ENCODE results near the gene COL4A4. TPM values are rescaled to one million over a fixed set of nuclear protein-coding genes. Genes with fewer than 3 reads are reported as not detected.

COL4A4 gene
- polyA plus RNA-seq, 2 donors = 0.10 to 0.16 TPM

DNA sequence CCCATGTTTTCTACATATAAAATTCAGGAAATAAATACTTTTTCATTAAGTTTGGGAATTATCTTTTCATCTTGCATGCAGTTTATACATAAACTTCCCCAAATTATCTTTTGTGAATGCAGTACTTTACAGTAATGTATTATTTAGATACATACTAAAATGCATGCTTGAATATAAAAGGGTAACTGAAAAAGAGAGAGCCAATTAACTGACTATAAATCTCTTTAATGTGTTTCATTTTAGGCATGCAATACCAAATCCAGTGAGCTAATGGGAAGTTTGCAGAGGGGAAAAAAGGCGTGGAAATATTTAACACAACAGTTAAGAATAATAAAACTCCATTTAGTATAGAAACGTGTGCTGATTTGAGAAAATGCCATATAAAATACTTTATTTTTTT is 39.2 kb downstream of the COL4A4 start:
- Histone ChIP-seq H3K36me3 (ENCODE audit: control insufficient read depth in 2 of 2, insufficient read depth in 2 of 2, low read length in 1 of 2) (no peaks in the 10 kb centered on the region), H3K27ac (ENCODE audit: low read depth in 2 of 2, low read length in 1 of 2) (no peak overlapping the region), H3K27me3 (ENCODE audit: control insufficient read depth in 1 of 2, insufficient read depth in 2 of 2, low read length in 2 of 2) (no peaks in the 10 kb centered on the region), H3K9me3 (ENCODE audit: control insufficient read depth in 2 of 2, insufficient read depth in 1 of 2, low read depth in 1 of 2, low read length in 1 of 2) (no peaks in the 10 kb centered on the region), H3K4me1 (ENCODE audit: control insufficient read depth in 2 of 2, insufficient read depth in 2 of 2, low read length in 1 of 2) (no peaks in the 10 kb centered on the region), H3K4me3 (ENCODE audit: low read depth in 1 of 2, low read length in 2 of 2) (no peak overlapping the region)
- WGBS, 2 donors = 58 to 60% methylated on average over 2 of the region's 2 CpGs

DNA sequence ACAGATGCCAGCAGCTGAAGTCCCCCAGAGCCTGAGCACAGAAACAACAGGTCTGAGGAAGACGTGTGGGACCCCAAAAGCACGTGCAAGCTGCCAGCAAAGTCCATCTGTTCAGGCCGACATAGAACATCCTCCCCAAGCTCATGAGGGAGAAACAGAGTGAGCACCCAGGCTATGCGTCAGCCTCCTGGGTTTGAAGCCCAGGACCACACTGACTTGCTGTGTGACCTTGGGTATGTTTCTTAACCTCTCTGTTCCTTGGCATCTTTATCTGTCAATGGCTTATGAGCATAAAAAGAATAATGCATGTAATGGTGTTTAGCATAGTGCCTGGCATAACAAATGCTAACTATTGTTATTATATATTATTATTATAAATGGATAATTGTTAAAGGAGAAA is 40.3 kb downstream of the COL4A4 start:
- H3K27me3 ChIP-seq (ENCODE audit: control insufficient read depth in 1 of 2, insufficient read depth in 2 of 2, low read length in 2 of 2) = no peaks in the 10 kb centered on the region
- no peaks in the 10 kb centered on the region for H3K4me1 ChIP-seq (ENCODE audit: control insufficient read depth in 2 of 2, insufficient read depth in 2 of 2, low read length in 1 of 2)
- WGBS, 2 donors = 78 to 81% methylated on average over 4 of the region's 4 CpGs
- no peaks in the 10 kb centered on the region for H3K9me3 ChIP-seq (ENCODE audit: control insufficient read depth in 2 of 2, insufficient read depth in 1 of 2, low read depth in 1 of 2, low read length in 1 of 2)
- H3K4me3 ChIP-seq (ENCODE audit: low read depth in 1 of 2, low read length in 2 of 2) = no peak overlapping the region
- H3K27ac ChIP-seq (ENCODE audit: low read depth in 2 of 2, low read length in 1 of 2) = no peak overlapping the region
- no peaks in the 10 kb centered on the region for H3K36me3 ChIP-seq (ENCODE audit: control insufficient read depth in 2 of 2, insufficient read depth in 2 of 2, low read length in 1 of 2)

DNA sequence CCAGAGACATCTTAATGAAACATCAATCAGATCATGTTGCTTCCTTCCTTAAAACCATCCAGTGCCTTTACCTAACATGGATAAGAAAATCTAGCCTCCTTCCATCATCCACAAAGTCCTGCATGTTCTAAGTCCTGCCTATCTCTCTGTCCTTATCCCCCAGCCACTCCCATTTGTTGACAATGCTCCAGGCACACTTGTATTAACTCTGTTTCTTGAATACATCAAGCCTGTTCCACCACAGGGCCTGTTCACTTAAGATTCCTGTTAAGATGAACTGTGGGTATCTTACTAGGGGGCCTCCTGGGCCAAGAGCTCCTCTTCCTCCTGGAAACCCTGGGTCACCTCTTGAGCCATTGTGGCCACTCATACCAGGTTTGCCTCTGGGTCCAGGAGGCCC is 45.7 kb downstream of the COL4A4 start:
- Histone ChIP-seq H3K4me3 (ENCODE audit: low read depth in 1 of 2, low read length in 2 of 2) (no peak overlapping the region), H3K4me1 (ENCODE audit: control insufficient read depth in 2 of 2, insufficient read depth in 2 of 2, low read length in 1 of 2) (no peaks in the 10 kb centered on the region)

DNA sequence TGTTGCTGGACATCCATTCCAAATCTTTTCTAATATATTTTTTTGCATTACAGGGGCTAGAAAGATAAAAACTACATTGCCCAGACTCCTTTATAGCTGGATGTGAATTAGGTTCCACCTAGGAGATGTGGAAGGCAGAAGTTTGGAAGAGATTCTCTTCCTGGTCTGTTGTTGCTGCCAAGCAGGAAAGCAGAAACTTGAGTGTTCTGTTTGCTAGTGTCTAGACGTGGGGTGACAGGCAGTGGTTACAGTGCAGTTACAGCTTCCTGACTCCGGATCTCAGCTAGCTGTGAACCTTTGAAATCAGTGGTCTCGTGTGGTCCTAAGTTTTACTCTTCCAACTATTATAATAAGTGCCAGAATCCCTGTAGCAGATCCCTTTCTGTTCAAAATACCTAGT is 46.2 kb downstream of the COL4A4 start:
- no peak overlapping the region for H3K4me3 ChIP-seq (ENCODE audit: low read depth in 1 of 2, low read length in 2 of 2)
- 34 to 38% methylated on average over 3 of the region's 3 CpGs for WGBS, 2 donors
- H3K9me3 ChIP-seq (ENCODE audit: control insufficient read depth in 2 of 2, insufficient read depth in 1 of 2, low read depth in 1 of 2, low read length in 1 of 2) = no peaks in the 10 kb centered on the region
- H3K4me1 ChIP-seq (ENCODE audit: control insufficient read depth in 2 of 2, insufficient read depth in 2 of 2, low read length in 1 of 2) = no peaks in the 10 kb centered on the region
- no peaks in the 10 kb centered on the region for H3K27me3 ChIP-seq (ENCODE audit: control insufficient read depth in 1 of 2, insufficient read depth in 2 of 2, low read length in 2 of 2)
- H3K27ac ChIP-seq (ENCODE audit: low read depth in 2 of 2, low read length in 1 of 2) = no peak overlapping the region
- no peaks in the 10 kb centered on the region for H3K36me3 ChIP-seq (ENCODE audit: control insufficient read depth in 2 of 2, insufficient read depth in 2 of 2, low read length in 1 of 2)

More for the DNA sequence above, 45.7 kb downstream of the COL4A4 start:
- Histone ChIP-seq H3K9me3 (ENCODE audit: control insufficient read depth in 2 of 2, insufficient read depth in 1 of 2, low read depth in 1 of 2, low read length in 1 of 2) (no peaks in the 10 kb centered on the region), H3K27ac (ENCODE audit: low read depth in 2 of 2, low read length in 1 of 2) (no peak overlapping the region), H3K36me3 (ENCODE audit: control insufficient read depth in 2 of 2, insufficient read depth in 2 of 2, low read length in 1 of 2) (no peaks in the 10 kb centered on the region), H3K27me3 (ENCODE audit: control insufficient read depth in 1 of 2, insufficient read depth in 2 of 2, low read length in 2 of 2) (no peaks in the 10 kb centered on the region)

DNA sequence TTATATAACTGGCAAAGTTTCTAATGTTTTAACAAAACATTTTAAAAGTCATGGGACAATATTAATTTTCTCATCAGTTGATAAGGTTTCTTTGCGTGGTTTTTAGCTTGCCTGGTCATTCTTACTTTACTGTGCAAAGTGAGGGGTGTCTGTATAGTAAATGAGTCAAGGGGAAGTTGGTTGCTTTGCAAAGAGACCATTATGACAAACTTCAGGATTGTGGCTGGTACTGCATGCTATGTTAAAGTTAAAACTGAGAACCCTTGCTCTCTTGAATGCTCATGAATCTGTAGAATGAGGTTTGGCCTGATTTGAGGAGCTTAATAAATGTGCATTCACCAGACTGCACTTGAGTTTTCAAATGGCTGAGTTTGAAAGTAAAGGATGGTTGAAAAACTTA is 47.0 kb downstream of the COL4A4 start:
- H3K4me3 ChIP-seq (ENCODE audit: low read depth in 1 of 2, low read length in 2 of 2) = no peak overlapping the region
- H3K4me1 ChIP-seq (ENCODE audit: control insufficient read depth in 2 of 2, insufficient read depth in 2 of 2, low read length in 1 of 2) = no peaks in the 10 kb centered on the region
- WGBS, 2 donors = 83 to 88% methylated on average over 1 of the region's 1 CpG
- no peaks in the 10 kb centered on the region for H3K9me3 ChIP-seq (ENCODE audit: control insufficient read depth in 2 of 2, insufficient read depth in 1 of 2, low read depth in 1 of 2, low read length in 1 of 2)
- no peaks in the 10 kb centered on the region for H3K27me3 ChIP-seq (ENCODE audit: control insufficient read depth in 1 of 2, insufficient read depth in 2 of 2, low read length in 2 of 2)
- no peaks in the 10 kb centered on the region for H3K36me3 ChIP-seq (ENCODE audit: control insufficient read depth in 2 of 2, insufficient read depth in 2 of 2, low read length in 1 of 2)
- no peak overlapping the region for H3K27ac ChIP-seq (ENCODE audit: low read depth in 2 of 2, low read length in 1 of 2)

DNA sequence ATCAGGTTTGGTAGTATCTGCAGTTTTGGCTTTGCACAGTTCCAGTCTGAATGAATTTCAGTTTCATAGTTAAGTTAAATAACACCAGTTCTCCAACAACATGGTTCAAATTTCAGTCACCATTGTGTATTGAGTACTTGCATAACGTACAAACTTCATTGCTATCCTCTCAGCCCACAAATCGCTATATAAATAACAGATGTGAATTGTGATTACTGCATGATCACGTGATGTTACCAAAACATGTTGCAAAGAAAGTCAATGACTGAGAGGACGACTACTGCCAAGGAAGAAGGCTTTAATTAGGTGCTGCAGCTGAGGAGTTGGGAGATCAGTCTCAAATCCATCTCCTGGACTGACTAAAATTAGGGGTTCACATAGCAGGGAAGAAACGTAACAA is 48.2 kb downstream of the COL4A4 start:
- Histone ChIP-seq H3K4me1 (ENCODE audit: control insufficient read depth in 2 of 2, insufficient read depth in 2 of 2, low read length in 1 of 2) (no peaks in the 10 kb centered on the region), H3K27ac (ENCODE audit: low read depth in 2 of 2, low read length in 1 of 2) (no peak overlapping the region), H3K36me3 (ENCODE audit: control insufficient read depth in 2 of 2, insufficient read depth in 2 of 2, low read length in 1 of 2) (no peaks in the 10 kb centered on the region), H3K4me3 (ENCODE audit: low read depth in 1 of 2, low read length in 2 of 2) (no peak overlapping the region), H3K27me3 (ENCODE audit: control insufficient read depth in 1 of 2, insufficient read depth in 2 of 2, low read length in 2 of 2) (no peaks in the 10 kb centered on the region), H3K9me3 (ENCODE audit: control insufficient read depth in 2 of 2, insufficient read depth in 1 of 2, low read depth in 1 of 2, low read length in 1 of 2) (no peaks in the 10 kb centered on the region)
- WGBS, 2 donors = 67 to 71% methylated on average over 5 of the region's 5 CpGs

DNA sequence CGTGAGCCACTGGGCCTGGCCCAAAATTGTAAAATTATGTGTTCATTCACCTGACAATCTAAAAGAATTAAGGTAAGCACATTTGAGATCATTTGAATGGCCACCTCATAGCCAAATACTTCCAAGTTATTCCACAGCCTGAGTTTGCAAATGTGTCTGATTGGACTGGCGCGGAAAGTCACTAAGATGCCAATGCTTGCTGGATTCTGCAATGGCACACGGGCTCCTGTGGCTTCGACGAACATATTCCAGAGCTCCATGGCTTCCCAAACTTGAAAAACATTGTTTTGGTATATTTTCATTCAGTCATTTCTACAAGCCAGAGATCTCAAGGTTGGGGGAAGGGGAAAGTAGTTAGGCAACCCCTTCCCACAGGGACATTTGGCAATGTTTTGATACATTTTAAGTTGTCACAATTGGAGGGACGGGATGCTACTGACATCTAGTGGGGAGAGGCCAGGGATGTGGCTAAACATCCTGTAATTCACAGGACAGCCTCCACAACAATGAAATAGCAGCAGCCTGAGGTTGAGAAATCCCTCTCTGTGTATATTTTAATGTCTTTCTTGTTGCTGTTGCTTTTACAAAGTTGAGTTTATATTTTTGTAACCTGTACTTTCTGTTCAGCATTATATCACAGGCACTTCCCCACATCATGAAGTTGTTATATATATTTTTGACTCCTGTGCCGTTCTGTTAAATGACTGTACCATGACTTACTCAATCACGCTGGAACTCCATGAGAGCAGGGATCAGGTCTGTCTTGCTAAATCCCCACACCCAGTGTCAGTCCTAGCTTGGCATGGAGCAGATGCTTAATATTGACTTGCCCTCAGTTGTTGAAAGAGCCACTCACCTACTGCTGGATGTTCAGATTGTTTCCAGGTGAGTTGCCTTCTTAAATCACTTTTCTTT is 56.9 kb downstream of the COL4A4 start:
- 74 to 79% methylated on average over 9 of the region's 9 CpGs for WGBS, 2 donors
- no peaks in the 10 kb centered on the region for H3K27me3 ChIP-seq (ENCODE audit: control insufficient read depth in 1 of 2, insufficient read depth in 2 of 2, low read length in 2 of 2)

DNA sequence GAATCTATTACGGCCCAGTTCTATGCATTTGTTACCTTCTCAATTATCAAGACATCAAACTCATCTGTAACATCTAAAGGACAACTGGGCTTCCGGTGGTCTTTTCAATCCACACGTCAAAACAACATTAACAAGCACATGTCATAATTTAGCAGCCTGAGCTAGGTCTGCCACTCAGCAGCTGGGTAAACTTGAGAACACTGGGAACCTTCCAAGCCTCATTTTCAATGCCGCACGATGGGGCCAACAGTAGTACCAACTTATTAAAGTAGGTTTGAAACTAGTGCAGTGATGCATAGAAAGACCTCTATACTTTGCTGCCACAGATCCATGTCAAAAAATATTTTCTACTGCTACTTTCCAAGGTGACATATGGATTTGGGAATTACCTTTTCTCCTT is 60.4 kb downstream of the COL4A4 start:
- no peaks in the 10 kb centered on the region for H3K36me3 ChIP-seq (ENCODE audit: control insufficient read depth in 2 of 2, insufficient read depth in 2 of 2, low read length in 1 of 2)
- H3K4me1 ChIP-seq (ENCODE audit: control insufficient read depth in 2 of 2, insufficient read depth in 2 of 2, low read length in 1 of 2) = no peaks in the 10 kb centered on the region
- H3K27ac ChIP-seq (ENCODE audit: low read depth in 2 of 2, low read length in 1 of 2) = no peak overlapping the region
- no peaks in the 10 kb centered on the region for H3K9me3 ChIP-seq (ENCODE audit: control insufficient read depth in 2 of 2, insufficient read depth in 1 of 2, low read depth in 1 of 2, low read length in 1 of 2)
- no peaks in the 10 kb centered on the region for H3K27me3 ChIP-seq (ENCODE audit: control insufficient read depth in 1 of 2, insufficient read depth in 2 of 2, low read length in 2 of 2)
- WGBS, 2 donors = 70 to 88% methylated on average over 5 of the region's 5 CpGs
- H3K4me3 ChIP-seq (ENCODE audit: low read depth in 1 of 2, low read length in 2 of 2) = no peak overlapping the region

More for the DNA sequence above, 56.9 kb downstream of the COL4A4 start:
- no peaks in the 10 kb centered on the region for H3K4me1 ChIP-seq (ENCODE audit: control insufficient read depth in 2 of 2, insufficient read depth in 2 of 2, low read length in 1 of 2)
- H3K27ac ChIP-seq (ENCODE audit: low read depth in 2 of 2, low read length in 1 of 2) = no peak overlapping the region
- H3K4me3 ChIP-seq (ENCODE audit: low read depth in 1 of 2, low read length in 2 of 2) = no peak overlapping the region
- H3K9me3 ChIP-seq (ENCODE audit: control insufficient read depth in 2 of 2, insufficient read depth in 1 of 2, low read depth in 1 of 2, low read length in 1 of 2) = no peaks in the 10 kb centered on the region
- H3K36me3 ChIP-seq (ENCODE audit: control insufficient read depth in 2 of 2, insufficient read depth in 2 of 2, low read length in 1 of 2) = no peaks in the 10 kb centered on the region

DNA sequence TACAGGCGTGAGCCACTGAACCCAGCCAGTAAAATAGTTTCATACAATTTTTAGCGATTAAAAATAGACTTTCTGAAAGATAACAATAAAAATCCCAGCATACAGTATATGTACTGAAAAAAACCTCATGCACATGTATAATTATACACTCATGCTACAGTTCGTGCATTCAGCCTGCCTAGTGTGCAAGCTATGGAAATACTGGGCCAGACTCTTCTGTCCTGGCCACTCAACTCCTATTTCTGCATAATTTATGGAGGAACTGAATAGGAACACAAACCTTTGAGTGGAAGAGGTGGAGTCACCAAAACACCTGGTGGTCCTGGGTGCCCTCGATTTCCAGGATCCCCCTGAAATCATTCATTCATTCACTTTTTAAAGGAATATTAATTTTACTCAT is 64.7 kb downstream of the COL4A4 start:
- Histone ChIP-seq H3K4me1 (ENCODE audit: control insufficient read depth in 2 of 2, insufficient read depth in 2 of 2, low read length in 1 of 2) (no peaks in the 10 kb centered on the region), H3K4me3 (ENCODE audit: low read depth in 1 of 2, low read length in 2 of 2) (no peak overlapping the region), H3K27me3 (ENCODE audit: control insufficient read depth in 1 of 2, insufficient read depth in 2 of 2, low read length in 2 of 2) (no peaks in the 10 kb centered on the region), H3K27ac (ENCODE audit: low read depth in 2 of 2, low read length in 1 of 2) (no peak overlapping the region), H3K36me3 (ENCODE audit: control insufficient read depth in 2 of 2, insufficient read depth in 2 of 2, low read length in 1 of 2) (no peaks in the 10 kb centered on the region), H3K9me3 (ENCODE audit: control insufficient read depth in 2 of 2, insufficient read depth in 1 of 2, low read depth in 1 of 2, low read length in 1 of 2) (no peaks in the 10 kb centered on the region)
- 73 to 82% methylated on average over 4 of the region's 4 CpGs for WGBS, 2 donors

DNA sequence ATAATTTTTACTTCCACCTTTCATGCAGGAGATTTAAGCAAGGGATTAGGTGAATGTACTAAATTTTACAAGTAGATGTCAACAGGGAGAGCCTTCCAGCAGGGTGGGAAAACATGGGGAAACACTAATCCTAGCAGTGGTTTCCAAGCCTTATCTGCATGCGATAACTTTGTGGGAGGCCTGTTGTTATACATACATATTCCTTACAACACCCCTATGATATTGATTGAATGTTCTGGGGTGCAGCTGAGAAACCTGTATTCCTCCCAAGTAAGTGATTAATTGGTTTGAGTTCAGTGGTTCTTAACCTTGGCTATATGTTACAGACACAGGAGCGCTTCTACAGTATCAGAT is 65.9 kb downstream of the COL4A4 start:
- Histone ChIP-seq H3K4me3 (ENCODE audit: low read depth in 1 of 2, low read length in 2 of 2) (no peak overlapping the region), H3K27ac (ENCODE audit: low read depth in 2 of 2, low read length in 1 of 2) (no peak overlapping the region), H3K27me3 (ENCODE audit: control insufficient read depth in 1 of 2, insufficient read depth in 2 of 2, low read length in 2 of 2) (no peaks in the 10 kb centered on the region), H3K9me3 (ENCODE audit: control insufficient read depth in 2 of 2, insufficient read depth in 1 of 2, low read depth in 1 of 2, low read length in 1 of 2) (no peaks in the 10 kb centered on the region), H3K36me3 (ENCODE audit: control insufficient read depth in 2 of 2, insufficient read depth in 2 of 2, low read length in 1 of 2) (no peaks in the 10 kb centered on the region), H3K4me1 (ENCODE audit: control insufficient read depth in 2 of 2, insufficient read depth in 2 of 2, low read length in 1 of 2) (no peaks in the 10 kb centered on the region)
- 62 to 87% methylated on average over 2 of the region's 2 CpGs for WGBS, 2 donors
